Skin of body (tissue), 2 donors: Measurements from ENCODE around the gene SPRR1A. TPM values are rescaled to one million over a fixed set of nuclear protein-coding genes. Genes with fewer than 3 reads are reported as not detected.

Source experiments
- DNase-seq: peaks from one replicate; lab custom pipeline; 2025; lab: John Stamatoyannopoulos, UW
- total RNA-seq: library from RNA; depleted of rRNA; stranded (reverse); fragments of >200 nt; gene quantifications from one replicate; pipeline ENCODE4 v1.2.3, GENCODE V29; 2014

SPRR1A gene, protein sequence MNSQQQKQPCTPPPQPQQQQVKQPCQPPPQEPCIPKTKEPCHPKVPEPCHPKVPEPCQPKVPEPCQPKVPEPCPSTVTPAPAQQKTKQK
- total RNA-seq, result 6.1 TPM

- DNase-seq, result no peak
Measured at GRCh38 chr1:152983743-152984142, at the start of gene SPRR1A. TSS of gene SPRR1A (plus strand) at chr1:152984081. CDS start at chr1:152985231, 1,150 bp downstream.

- no peak for DNase-seq
Measured at GRCh38 chr1:152940614-152941013, 43.3 kb upstream of the SPRR1A start.

DNA sequence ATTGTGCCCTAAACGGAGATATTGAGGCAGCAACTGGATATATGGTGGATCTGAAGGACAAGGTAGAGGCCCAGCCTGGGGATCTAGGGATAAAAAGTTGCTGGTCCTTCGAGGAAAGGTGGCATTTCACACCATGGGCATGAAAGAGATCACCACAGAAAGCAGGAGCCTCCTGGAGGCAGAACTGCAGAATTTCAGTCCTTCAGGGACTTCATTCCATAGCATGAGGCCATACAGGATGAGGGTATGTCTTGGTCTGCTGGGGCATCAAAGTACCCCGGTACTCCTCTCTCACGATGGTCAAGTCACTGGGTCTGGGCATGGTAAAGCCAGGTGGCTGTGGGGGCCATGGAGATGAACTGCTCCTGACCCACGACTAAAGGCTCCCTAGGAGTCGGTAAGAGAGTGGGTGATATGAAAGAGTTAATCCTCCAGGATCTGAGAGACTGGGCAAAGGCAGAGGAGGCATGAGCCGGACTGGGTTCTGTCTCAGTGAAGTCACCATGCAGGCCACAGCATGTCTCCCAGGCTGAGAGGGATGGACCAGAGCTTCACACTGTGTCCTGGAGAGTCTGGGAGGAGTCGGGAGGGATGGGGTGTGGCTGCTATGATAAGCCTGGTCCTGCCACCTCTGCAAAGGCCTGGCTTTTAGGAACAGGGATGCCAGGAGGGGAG is 42.7 kb upstream of the SPRR1A start:
- DNase-seq, result no peak

DNA sequence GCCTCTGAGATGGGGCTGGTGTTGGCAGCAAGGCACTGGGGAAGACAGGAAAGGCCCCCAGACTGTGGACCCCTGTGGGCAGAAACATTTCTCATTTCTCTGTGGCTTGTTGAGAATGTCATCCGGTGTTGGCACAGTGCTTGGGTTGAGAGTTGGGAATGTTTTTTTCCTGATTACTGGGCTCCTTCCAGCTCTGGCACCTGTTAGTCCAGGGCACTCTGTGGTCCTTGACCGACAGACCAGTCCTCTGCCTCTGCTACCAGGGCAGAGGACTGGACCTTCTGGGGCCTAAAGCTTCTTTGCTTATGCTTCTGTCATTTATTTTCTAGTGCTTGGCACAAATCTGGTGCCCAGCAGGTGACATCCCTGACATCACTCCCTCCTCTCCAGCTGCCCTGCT is 41.7 kb upstream of the SPRR1A start:
- no peak for DNase-seq

DNA sequence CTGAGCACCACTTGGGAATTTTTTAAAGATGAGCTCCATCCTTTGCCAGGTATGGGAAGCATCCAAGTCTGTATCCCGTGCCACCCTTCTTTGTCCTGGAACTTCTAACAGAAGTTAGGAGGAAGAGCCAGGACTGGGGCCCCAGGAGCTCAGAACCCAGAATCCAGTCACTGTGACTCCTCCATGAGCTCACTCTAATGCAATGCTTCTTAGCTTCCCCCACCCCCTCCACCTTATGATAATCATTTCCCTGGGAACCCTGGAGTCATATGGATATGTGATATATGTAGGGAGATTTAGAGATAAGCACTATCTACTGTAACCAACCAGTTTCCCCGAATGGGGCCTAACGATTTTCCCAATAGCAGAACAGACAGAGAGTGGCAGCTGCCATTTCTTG is 37.6 kb upstream of the SPRR1A start:
- DNase-seq, result no peak

DNA sequence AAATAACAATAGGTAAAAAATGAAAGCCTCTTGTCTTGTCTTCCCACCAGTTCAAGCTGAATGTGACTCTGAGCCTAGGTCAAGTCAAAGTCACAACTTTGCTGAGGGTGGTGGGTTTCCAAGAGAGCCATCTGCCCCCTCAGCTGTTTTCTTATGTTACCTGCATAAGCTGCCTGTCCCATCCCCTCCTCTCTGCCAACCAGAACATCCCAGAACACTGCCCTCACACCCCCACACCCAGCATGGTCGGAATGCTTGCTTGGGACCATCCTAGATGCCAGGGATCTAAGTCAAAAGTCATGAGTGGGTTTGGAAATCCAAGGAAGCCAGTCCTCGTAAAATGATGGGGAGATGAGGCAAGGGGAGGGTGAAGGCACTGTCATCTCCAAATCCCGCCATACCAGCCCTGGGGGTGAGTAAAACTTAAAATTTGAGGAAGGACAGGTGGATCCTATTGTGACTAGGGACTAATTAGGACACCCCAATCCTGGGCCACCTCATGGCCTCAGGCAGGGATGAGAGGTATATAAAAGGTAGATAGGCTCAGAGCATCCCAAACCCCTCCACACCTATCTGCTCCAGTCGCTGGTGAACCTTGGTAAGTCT is 37.1 kb upstream of the SPRR1A start, which contains the start of gene SPRR5:
Gene SPRR5 (plus strand): TSS at position 556 of the 606 bp plus-strand sequence. CDS start 1,349 bp downstream, outside the sequence.
- no peak for DNase-seq

- DNase-seq, result no peak
Measured at GRCh38 chr1:152951711-152952110, 32.2 kb upstream of the SPRR1A start.

GRCh38 chr1:152953761-152954160 is 30.1 kb upstream of the SPRR1A start:
- DNase-seq, result no peak

GRCh38 chr1:152954436-152954835 is 29.4 kb upstream of the SPRR1A start:
- DNase-seq, result no peak

GRCh38 chr1:152957561-152957960 is 26.3 kb upstream of the SPRR1A start:
- no peak for DNase-seq

GRCh38 chr1:152959273-152959672 is 24.6 kb upstream of the SPRR1A start:
- DNase-seq, result no peak

DNA sequence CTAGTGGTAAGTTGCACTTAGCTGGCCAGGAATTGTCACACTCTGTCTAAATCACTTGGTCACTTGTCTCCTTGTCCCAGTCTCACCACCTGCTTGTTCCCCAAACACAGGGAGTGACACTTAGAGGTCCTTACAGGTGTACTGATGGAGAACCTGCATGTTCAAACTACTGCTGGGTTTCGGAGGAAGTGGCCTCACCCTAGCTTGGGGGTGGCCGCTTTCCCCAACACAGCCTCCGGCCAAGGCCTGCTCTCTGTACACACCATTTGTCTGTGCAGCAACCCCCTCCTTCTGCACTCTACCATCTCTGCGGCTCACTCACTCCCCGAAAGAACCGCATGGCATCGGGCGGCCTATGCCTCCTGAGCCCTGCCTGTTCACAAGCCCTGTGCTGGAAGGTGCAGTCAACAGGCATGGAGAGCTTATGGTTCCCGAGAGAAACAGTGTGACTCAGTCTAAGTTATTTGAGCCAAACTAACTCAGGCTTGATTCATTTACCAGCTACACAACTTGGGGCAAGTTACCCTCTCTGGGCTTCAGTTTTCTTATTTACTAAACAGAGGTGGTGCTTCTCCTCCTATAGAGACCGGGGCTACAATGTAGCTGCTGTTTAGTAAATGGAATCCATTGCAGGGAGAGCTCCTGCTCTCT is 24.0 kb upstream of the SPRR1A start:
- DNase-seq, result no peak

DNA sequence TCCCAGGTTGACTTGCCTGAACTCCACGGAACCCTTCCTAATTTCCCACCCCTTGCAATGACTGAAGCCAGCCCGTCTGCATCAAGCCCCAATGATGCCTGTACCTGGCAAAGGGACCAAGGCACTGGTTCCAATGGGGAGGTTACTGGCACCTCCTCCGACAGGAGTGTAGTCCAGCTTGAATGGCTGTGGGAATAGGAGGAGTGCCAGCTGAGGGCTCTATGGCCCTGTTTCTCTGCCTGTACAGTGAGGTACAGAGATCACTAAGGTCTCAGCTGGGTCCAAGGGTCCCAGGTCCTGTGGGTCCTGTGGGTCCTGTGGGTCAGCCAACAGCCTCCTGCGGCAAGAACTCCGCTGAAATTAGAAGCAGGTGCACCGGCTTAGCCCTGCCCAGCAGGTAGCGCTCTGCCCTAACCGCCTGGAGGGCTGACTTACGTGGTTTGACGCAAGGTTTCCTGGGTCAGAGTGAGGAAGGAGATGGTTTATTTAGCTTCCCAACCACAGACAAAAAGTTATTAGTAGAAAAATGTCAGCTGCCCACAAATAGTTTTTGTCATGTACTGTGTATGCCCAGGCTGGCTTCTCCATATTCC is 23.3 kb upstream of the SPRR1A start:
- no peak for DNase-seq

GRCh38 chr1:152961226-152961891 is 22.5 kb upstream of the SPRR1A start:
- DNase-seq, result no peak

DNA sequence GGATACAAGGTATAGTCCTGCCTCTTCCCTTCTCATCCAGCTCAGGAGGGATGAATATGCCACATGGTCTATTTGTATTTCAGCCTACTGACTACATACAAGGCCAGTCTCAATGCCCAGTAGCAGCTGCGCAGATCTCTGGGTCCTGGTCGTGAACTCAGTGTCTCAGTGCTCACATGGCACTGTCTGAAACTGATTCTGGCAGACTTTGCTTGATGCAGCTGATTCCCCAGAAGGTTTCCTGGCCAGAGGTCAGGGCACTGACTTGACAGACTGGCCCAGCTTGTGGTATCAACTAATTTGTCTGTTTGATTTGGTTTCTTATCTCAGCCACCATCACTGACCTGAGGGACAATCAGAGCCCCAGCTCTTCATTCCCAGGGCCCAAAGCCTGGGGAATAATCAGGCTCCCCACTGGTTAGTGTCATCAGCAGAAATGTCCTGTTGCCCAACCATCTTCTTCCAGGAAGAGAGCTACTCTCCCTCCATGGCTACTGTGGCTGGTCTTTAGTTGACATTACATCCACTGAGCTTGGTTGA is 20.9 kb upstream of the SPRR1A start:
- no peak for DNase-seq

- no peak for DNase-seq
Measured at GRCh38 chr1:152964536-152964935, 19.3 kb upstream of the SPRR1A start.

DNA sequence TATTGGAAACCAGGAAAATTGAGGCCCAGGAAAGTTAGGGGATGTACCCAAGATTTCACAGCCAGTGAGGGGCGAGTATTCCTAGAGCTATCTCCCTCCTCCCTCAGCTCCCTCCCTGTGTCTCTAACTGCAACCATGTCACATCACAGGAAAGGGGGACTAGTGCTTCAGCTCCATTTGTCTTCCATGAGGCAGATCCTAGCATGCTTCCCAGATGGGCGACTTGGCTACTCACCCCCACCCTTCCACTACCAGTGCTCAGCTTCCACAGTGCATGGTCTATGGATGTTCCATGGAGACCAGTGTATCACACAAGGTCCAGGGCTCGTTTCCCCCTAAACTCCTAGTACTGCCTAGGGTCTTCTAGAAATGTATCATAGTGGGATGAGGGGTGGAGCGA is 18.0 kb upstream of the SPRR1A start:
- DNase-seq, result no peak

DNA sequence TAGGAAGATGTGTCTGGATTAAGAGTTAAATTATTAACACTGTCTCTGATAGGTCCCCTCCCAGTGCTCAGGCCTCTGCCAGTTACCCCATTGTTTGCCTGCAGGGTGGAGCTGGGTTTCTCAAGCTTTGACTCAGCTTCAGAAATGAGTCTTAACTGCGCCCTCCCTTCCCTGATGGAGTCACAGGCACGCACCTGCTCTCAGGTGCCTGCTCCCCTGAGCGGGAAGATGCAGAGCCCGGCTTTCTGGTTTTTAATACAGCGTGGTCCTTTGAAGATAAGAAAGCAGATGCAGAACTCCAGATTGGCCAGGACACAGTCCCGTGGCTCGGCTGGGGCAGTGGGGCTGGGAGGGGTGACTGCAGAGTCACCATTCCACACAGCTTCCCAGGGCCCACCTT is 16.7 kb upstream of the SPRR1A start:
- no peak for DNase-seq

DNA sequence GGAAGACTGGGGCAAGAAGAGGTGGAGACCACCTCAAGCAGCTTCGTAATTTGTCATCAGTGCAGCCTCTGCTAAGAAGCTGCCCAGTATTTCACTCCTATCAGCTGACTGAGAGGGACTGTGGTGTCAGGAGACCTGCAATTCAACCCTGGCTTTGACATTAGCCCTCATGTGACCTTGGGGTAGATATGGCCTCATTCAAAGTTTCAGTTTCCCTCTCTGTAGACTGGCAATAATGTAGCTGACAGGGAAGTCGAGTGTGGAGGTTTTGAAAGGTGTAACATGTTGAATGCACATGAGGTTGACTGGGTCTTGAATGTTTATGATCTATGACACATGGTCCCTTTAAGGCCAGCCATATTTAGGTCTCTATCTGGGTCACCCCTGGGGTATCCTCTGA is 15.6 kb upstream of the SPRR1A start:
- no peak for DNase-seq

GRCh38 chr1:152969036-152969435 is 14.8 kb upstream of the SPRR1A start:
- no peak for DNase-seq

GRCh38 chr1:152970495-152970894 is 13.4 kb upstream of the SPRR1A start, which contains the start of gene SPRR4:
TSS of gene SPRR4 (plus strand) at chr1:152970648. CDS start at chr1:152971891, 1,243 bp downstream.
- DNase-seq, result no peak
